Stimulated activated CD4-positive, alpha-beta T cell treated with anti-CD3 and anti-CD28 coated beads, Interleukin-4, amount 100 ng/mL, for 4 hours (primary cell): ENCODE results near the gene ENTPD6.
"Not testable (repeated sequence)": the region's sequence is repeated elsewhere in the genome, so short reads cannot be mapped to it uniquely, and the experiment has no call there.

ENCODE experiments used
- DNase-seq, 2 experiments: peaks; one replicate each; pipeline ENCODE4 v3.0.0-alpha.2; 2020

Gene ENTPD6

GRCh38 chr20:25195014-25195961, at the start of gene ENTPD6:
TSS of gene ENTPD6 (plus strand) at chr20:25195712. CDS start at chr20:25206537, 10,825 bp downstream.
- peak; percentile 87 to 94 for DNase-seq

GRCh38 chr20:25146976-25147375, 48.5 kb upstream of the ENTPD6 start:
- DNase-seq = no peak

GRCh38 chr20:25147716-25148115, 47.8 kb upstream of the ENTPD6 start:
- no peak for DNase-seq

- DNase-seq = peak; percentile 57 to 74
These were observed 47.1 kb upstream of the ENTPD6 start for GRCh38 chr20:25148181-25148981.

GRCh38 chr20:25148982-25149846, 46.3 kb upstream of the ENTPD6 start:
- DNase-seq = no peak

- DNase-seq = no peak
These were observed 45.5 kb upstream of the ENTPD6 start for GRCh38 chr20:25150016-25150415.

- no peak for DNase-seq
These were observed 37.5 kb upstream of the ENTPD6 start for GRCh38 chr20:25158043-25158442.

GRCh38 chr20:25160467-25160866, 35.0 kb upstream of the ENTPD6 start:
- DNase-seq = no peak

GRCh38 chr20:25160897-25161296, 34.6 kb upstream of the ENTPD6 start:
- DNase-seq = no peak

- no peak for DNase-seq
These were observed 30.4 kb upstream of the ENTPD6 start for GRCh38 chr20:25165128-25165527.

GRCh38 chr20:25166105-25166782, 29.3 kb upstream of the ENTPD6 start:
- DNase-seq = not testable (repeated sequence)

GRCh38 chr20:25173321-25173720, 22.2 kb upstream of the ENTPD6 start:
- no peak for DNase-seq

- DNase-seq = no peak
These were observed 21.6 kb upstream of the ENTPD6 start for GRCh38 chr20:25173886-25174308.

- no peak for DNase-seq
These were observed 19.3 kb upstream of the ENTPD6 start for GRCh38 chr20:25176184-25176583.

GRCh38 chr20:25177890-25178321, 17.6 kb upstream of the ENTPD6 start:
- DNase-seq = no peak

GRCh38 chr20:25178563-25179438, 16.7 kb upstream of the ENTPD6 start:
- no peak for DNase-seq

GRCh38 chr20:25179439-25180089, 15.9 kb upstream of the ENTPD6 start:
- DNase-seq = no peak

GRCh38 chr20:25184391-25184790, 11.1 kb upstream of the ENTPD6 start:
- not testable (repeated sequence) for DNase-seq

- DNase-seq = no peak
These were observed 8.3 kb upstream of the ENTPD6 start for GRCh38 chr20:25187220-25187619.

GRCh38 chr20:25187635-25188034, 7.9 kb upstream of the ENTPD6 start:
- DNase-seq = no peak
